H9 (cell line): ENCODE measurements around the gene GAB3. TPM values are rescaled to one million over a fixed set of nuclear protein-coding genes. Genes with fewer than 3 reads are reported as not detected.

Source experiments
- DNase-seq: peaks from one replicate; pipeline ENCODE4 v3.0.0-alpha.2; 2017
- H2AFZ ChIP-seq: one replicate; pipeline ENCODE4 v1.6.1; 2013; ENCODE audit warnings: mild to moderate bottlenecking, low read length, control low read depth, moderate library complexity
- H2AK5ac ChIP-seq: 2 replicates; pipeline ENCODE4 v1.6.1; 2013; ENCODE audit warnings: low read length, control low read depth, mixed read lengths; ENCODE audit not compliant: insufficient read length
- H2BK120ac ChIP-seq: one replicate; pipeline ENCODE4 v1.6.1; 2013; ENCODE audit warnings: low read depth, mild to moderate bottlenecking, low read length, control low read depth, inconsistent platforms; ENCODE audit not compliant: poor library complexity, severe bottlenecking
- H2BK12ac ChIP-seq: 2 replicates; pipeline ENCODE4 v1.6.1; 2013; ENCODE audit warnings: low read length, control low read depth, mixed read lengths, low read depth; ENCODE audit not compliant: insufficient read length
- H2BK15ac ChIP-seq: 2 replicates; pipeline ENCODE4 v1.6.1; 2013; ENCODE audit warnings: low read depth, low read length, control low read depth
- H2BK20ac ChIP-seq: one replicate; pipeline ENCODE4 v1.6.1; 2013; ENCODE audit warnings: low read depth, mild to moderate bottlenecking, low read length, control low read depth, inconsistent platforms; ENCODE audit not compliant: poor library complexity, severe bottlenecking
- H2BK5ac ChIP-seq: 2 replicates; pipeline ENCODE4 v1.6.1; 2013; ENCODE audit warnings: low read length, control low read depth, mixed read lengths; ENCODE audit not compliant: insufficient read length
- H3K14ac ChIP-seq: 2 replicates; pipeline ENCODE4 v1.6.1; 2013; ENCODE audit warnings: low read length, control low read depth; ENCODE audit not compliant: insufficient read depth
- H3K18ac ChIP-seq: 2 replicates; pipeline ENCODE4 v1.6.1; 2013; ENCODE audit warnings: low read depth, mild to moderate bottlenecking, mixed read lengths, low read length, control low read depth; ENCODE audit not compliant: insufficient read length
- H3K23ac ChIP-seq: 2 replicates; pipeline ENCODE4 v1.6.1; 2013; ENCODE audit warnings: low read length, control low read depth, mixed read lengths, low read depth; ENCODE audit not compliant: insufficient read length
- H3K23me2 ChIP-seq: 2 replicates; pipeline ENCODE4 v1.6.1; 2013; ENCODE audit warnings: low read depth, mild to moderate bottlenecking, mixed read lengths, low read length, control low read depth; ENCODE audit not compliant: insufficient read length, poor library complexity, severe bottlenecking
- H3K27ac ChIP-seq: 2 replicates; pipeline ENCODE4 v1.5.1; 2013; ENCODE audit warnings: low read length, control low read depth, mixed read lengths, low read depth; ENCODE audit not compliant: insufficient read length
- H3K27me3 ChIP-seq: 2 replicates; pipeline ENCODE4 v1.6.1; 2013; ENCODE audit warnings: low read length, control low read depth, inconsistent platforms; ENCODE audit not compliant: insufficient read depth
- H3K4ac ChIP-seq: 2 replicates; pipeline ENCODE4 v1.6.1; 2013; ENCODE audit warnings: low read depth, mild to moderate bottlenecking, control low read depth, inconsistent platforms, low read length, moderate library complexity
- H3K4me1 ChIP-seq: 2 replicates; pipeline ENCODE4 v1.6.1; 2013; ENCODE audit warnings: low read length, control low read depth, inconsistent platforms; ENCODE audit not compliant: insufficient read depth
- H3K4me2 ChIP-seq: 2 replicates; pipeline ENCODE4 v1.6.1; 2013; ENCODE audit warnings: low read length, control low read depth, mixed read lengths; ENCODE audit not compliant: insufficient read length, insufficient read depth
- H3K56ac ChIP-seq: 2 replicates; pipeline ENCODE4 v1.6.1; 2013; ENCODE audit warnings: low read depth, mild to moderate bottlenecking, mixed read lengths, low read length, control low read depth; ENCODE audit not compliant: insufficient read length
- H3K79me1 ChIP-seq: 2 replicates; pipeline ENCODE4 v1.6.1; 2013; ENCODE audit warnings: low read depth, mild to moderate bottlenecking, moderate library complexity, low read length, control low read depth, inconsistent platforms; ENCODE audit not compliant: insufficient read depth, poor library complexity, severe bottlenecking
- H3K79me2 ChIP-seq: 2 replicates; pipeline ENCODE4 v1.6.1; 2013; ENCODE audit warnings: low read length, control low read depth, inconsistent platforms; ENCODE audit not compliant: insufficient read depth
- H3K9ac ChIP-seq: 2 replicates; pipeline ENCODE4 v1.6.1; 2013; ENCODE audit warnings: low read length, control low read depth, mixed read lengths; ENCODE audit not compliant: insufficient read length; ENCODE audit errors: extremely low read depth
- H3K9me3 ChIP-seq: one replicate; pipeline ENCODE4 v1.6.1; 2013; ENCODE audit warnings: low read depth, low read length, inconsistent platforms; ENCODE audit not compliant: control insufficient read depth
- H3T11ph ChIP-seq: one replicate; pipeline ENCODE4 v1.6.1; 2013; ENCODE audit warnings: mild to moderate bottlenecking, low read length, control low read depth, inconsistent platforms
- H4K20me1 ChIP-seq: one replicate; pipeline ENCODE4 v1.6.1; 2013; ENCODE audit not compliant: control insufficient read depth, insufficient read length, insufficient read depth
- H4K5ac ChIP-seq: 2 replicates; pipeline ENCODE4 v1.6.1; 2013; ENCODE audit warnings: low read depth, mild to moderate bottlenecking, mixed read lengths, low read length, control low read depth; ENCODE audit not compliant: insufficient read length
- H4K8ac ChIP-seq: replicated peaks from 2 replicates; pipeline ENCODE4 v1.6.1; 2013; ENCODE audit warnings: low read length, control low read depth, mixed read lengths, low read depth; ENCODE audit not compliant: insufficient read length
- H4K91ac ChIP-seq: 2 replicates; pipeline ENCODE4 v1.6.1; 2013; ENCODE audit warnings: low read depth, mild to moderate bottlenecking, moderate library complexity, mixed read lengths, low read length, control low read depth; ENCODE audit not compliant: insufficient read length
- H3K27ac Mint-ChIP-seq, 3 experiments: 2 replicates in 2 of 3; 3 replicates in 1 of 3; pipeline ENCODE4 v1.8.0; 2020 to 2021; ENCODE audit warnings: mixed read lengths in 3 of 3, mild to moderate bottlenecking in 1 of 3, moderate library complexity in 1 of 3
- H3K27me3 Mint-ChIP-seq: 2 replicates; pipeline ENCODE4 v1.8.0; 2021; ENCODE audit warnings: low read depth, mild to moderate bottlenecking, moderate library complexity, mixed read lengths
- H3K36me3 Mint-ChIP-seq, 3 experiments: 2 replicates in 2 of 3; 3 replicates in 1 of 3; pipeline ENCODE4 v1.8.0; 2020 to 2021; ENCODE audit warnings: low read depth in 3 of 3, mixed read lengths in 3 of 3; ENCODE audit not compliant: insufficient read depth in 1 of 3
- H3K4me1 Mint-ChIP-seq, 2 experiments: 2 replicates each; pipeline ENCODE4 v1.8.0; 2020; ENCODE audit warnings: mixed read lengths in 2 of 2
- H3K4me3 Mint-ChIP-seq, 2 experiments: 2 replicates in 1 of 2; 3 replicates in 1 of 2; pipeline ENCODE4 v1.8.0; 2020 to 2021; ENCODE audit warnings: mild to moderate bottlenecking in 2 of 2, mixed read lengths in 2 of 2, moderate library complexity in 1 of 2
- H3K9me3 Mint-ChIP-seq, 2 experiments: 2 replicates in 1 of 2; 3 replicates in 1 of 2; pipeline ENCODE4 v1.8.0; 2020; ENCODE audit warnings: mild to moderate bottlenecking in 2 of 2, mixed read lengths in 2 of 2, moderate library complexity in 1 of 2
- CTCF ChIP-seq: fragments of 200-600 bp; sonication (generic); conservative IDR thresholded peaks from 3 replicates; pipeline ENCODE4 v1.8.0; 2021; ENCODE audit warnings: antibody characterized with exemption, mild to moderate bottlenecking
- WGBS: extraction: QIAGEN DNeasy Blood & Tissue Kit; methylation state at CpG from one replicate; pipeline ENCODE4 v1.1.7; 2013; ENCODE audit warnings: missing lambda C conversion rate, low lambda C conversion rate, mixed read lengths; ENCODE audit not compliant: insufficient read length; ENCODE audit errors: extremely low coverage; 5-methylcytosine and 5-hydroxymethylcytosine counted together
- total RNA-seq: library from RNA; stranded (reverse); gene quantifications from 2 replicates; pipeline ENCODE4 v1.2.1, GENCODE V29; 2021

Gene GAB3
- total RNA-seq, 1 experiment from 2014 or later, result 0.46 TPM

- no peak overlapping the region for H2BK12ac ChIP-seq
- H3T11ph ChIP-seq, result no peak overlapping the region
- H4K91ac ChIP-seq, result no peak overlapping the region
- H3K79me1 ChIP-seq, result no peaks in the 10 kb centered on the region
- no peak overlapping the region for H3K27ac ChIP-seq
- H3K56ac ChIP-seq, result no peak overlapping the region
- no peak for DNase-seq
- H3K4me1 ChIP-seq, result no peaks in the 10 kb centered on the region
- H3K9ac ChIP-seq, result no peak overlapping the region
- Mint-ChIP-seq H3K4me3 (no peak overlapping the region), H3K4me1 (no peaks in the 10 kb centered on the region), H3K36me3 (peaks cover 0 to 5% (median 4%) of the 10 kb centered on the region in 3 experiments; a peak in 3 of 7 replicates), H3K27me3 (peaks cover 5% of the 10 kb centered on the region), H3K27ac (no peak overlapping the region), H3K9me3 (peaks cover 73 to 74% of the 10 kb centered on the region in 2 experiments)
- H3K4ac ChIP-seq, result no peak overlapping the region
- H3K23me2 ChIP-seq, result no peaks in the 10 kb centered on the region
- TF ChIP-seq CTCF, result no peak
- H3K4me2 ChIP-seq, result no peak overlapping the region
- H4K20me1 ChIP-seq, result no peaks in the 10 kb centered on the region
- no peak overlapping the region for H2BK5ac ChIP-seq
- no peak overlapping the region for H3K18ac ChIP-seq
- H3K23ac ChIP-seq, result no peak overlapping the region
- H3K79me2 ChIP-seq, result no peaks in the 10 kb centered on the region
- no peak overlapping the region for H3K14ac ChIP-seq
- H4K8ac ChIP-seq, result no peak overlapping the region
- peaks cover 43% of the 10 kb centered on the region for H3K9me3 ChIP-seq
- no peak overlapping the region for H4K5ac ChIP-seq
- H2BK120ac ChIP-seq, result no peak overlapping the region
- no peak overlapping the region for H2AK5ac ChIP-seq
- no CpG with 5 or more reads among the region's 12 CpGs for WGBS
- no peak overlapping the region for H2BK15ac ChIP-seq
- no peak overlapping the region for H2BK20ac ChIP-seq
- H3K27me3 ChIP-seq, result no peaks in the 10 kb centered on the region
- no peak overlapping the region for H2AFZ ChIP-seq
Observed at GRCh38 chrX:154658187-154658586, 92.7 kb downstream of the GAB3 start.
